Measurements from ENCODE around the gene MGRN1.

MGRN1 gene
- 19.1 to 86.7 (median 48.9) reads per million in 18 experiments for total RNA-seq

DNA sequence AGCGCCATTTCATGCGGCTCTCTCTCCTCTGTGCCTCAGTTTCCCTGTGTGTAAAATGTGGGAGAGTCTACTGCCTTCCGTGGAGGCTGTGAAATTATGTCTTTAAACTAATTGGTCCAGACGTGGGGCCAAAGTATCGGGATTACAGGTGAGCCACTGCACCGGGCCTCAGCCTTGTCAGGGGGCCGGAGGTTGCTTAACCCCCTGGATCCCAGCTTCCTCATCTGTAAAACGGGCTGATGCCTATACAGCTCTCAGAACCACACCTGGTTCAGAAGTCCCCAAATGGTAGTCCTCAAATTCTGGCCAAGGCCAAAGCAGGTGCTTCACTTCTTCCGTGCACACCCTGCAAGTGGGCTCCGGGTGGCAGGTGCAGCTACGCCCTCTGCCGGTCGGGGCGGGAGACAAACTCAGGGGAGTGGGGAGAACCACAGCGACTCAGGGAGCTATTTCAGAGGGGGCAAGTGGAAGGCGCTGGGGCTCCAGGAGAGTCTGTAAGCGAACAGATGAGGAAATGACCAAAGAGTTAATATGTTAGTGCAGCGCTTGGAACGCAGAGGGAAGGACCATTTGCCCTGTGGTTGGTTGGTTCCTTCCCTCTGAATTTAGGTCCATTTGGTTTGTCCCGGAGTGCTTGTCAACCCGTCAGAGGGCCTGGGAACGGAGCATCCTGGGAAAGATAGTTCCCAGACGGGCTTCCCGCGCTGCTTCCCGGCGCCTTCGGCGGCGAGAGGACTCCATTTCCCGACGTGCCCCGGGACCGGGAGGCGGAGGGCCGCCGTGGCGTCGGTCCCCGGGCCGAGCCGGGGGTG is at the start of gene MGRN1:
Gene MGRN1 (plus strand): TSS at position 812 of the 812 bp plus-strand sequence. CDS start 135 bp downstream, outside the sequence.
- peak; percentile 98 to 99 for DNase-seq

- DNase-seq = no peak
Measured at GRCh38 chr16:4574919-4575705, 49.5 kb upstream of the MGRN1 start.

- DNase-seq = no peak
Measured at GRCh38 chr16:4576008-4576407, 48.6 kb upstream of the MGRN1 start.

GRCh38 chr16:4578961-4579530 is 45.6 kb upstream of the MGRN1 start:
- no peak for DNase-seq

GRCh38 chr16:4580250-4580649 is 44.4 kb upstream of the MGRN1 start:
- DNase-seq = no peak

GRCh38 chr16:4583906-4584305 is 40.7 kb upstream of the MGRN1 start:
- peak; percentile 74 for DNase-seq

GRCh38 chr16:4586291-4586690 is 38.3 kb upstream of the MGRN1 start:
- no peak for DNase-seq

DNA sequence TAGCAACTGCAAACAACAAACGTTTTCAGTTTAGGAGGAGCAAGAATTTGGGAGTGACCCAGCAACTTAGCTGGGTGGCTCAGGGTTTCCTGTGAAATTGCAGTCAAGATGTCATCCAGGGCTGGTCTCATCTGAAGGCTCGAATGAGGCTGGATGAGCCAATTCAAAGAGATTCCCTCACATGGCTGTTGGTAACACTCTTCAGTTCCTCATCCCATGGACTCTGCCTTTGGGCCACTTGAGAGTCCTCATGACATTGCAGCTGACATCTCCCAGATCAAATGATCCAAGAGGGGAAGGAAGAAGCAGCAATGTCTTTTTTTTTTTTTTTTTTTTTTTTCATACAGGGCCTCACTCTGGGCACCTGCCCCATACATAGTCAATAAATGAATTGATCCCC is 36.2 kb upstream of the MGRN1 start:
- peak; percentile 55 to 75 for DNase-seq

DNA sequence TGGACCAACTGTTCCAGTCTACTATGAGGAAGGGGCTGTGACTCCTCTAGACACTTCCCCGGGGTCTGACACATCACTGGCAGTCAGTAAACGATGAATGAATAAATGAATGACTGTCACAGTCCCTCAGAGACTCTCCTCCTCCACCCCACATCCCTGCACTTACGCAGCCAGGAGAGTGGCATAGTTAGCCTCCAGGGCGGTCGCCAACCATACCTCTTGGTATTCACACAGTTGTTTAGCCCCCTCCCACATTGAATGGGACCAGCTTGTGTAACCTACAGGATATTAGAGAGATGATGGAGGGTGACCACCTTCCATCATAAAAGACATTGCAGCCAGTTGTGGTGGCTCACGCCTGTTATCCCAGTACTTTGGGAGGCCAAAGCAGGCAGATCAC is 35.7 kb upstream of the MGRN1 start:
- no peak for DNase-seq

GRCh38 chr16:4591191-4591590 is 33.4 kb upstream of the MGRN1 start:
- no peak for DNase-seq

DNA sequence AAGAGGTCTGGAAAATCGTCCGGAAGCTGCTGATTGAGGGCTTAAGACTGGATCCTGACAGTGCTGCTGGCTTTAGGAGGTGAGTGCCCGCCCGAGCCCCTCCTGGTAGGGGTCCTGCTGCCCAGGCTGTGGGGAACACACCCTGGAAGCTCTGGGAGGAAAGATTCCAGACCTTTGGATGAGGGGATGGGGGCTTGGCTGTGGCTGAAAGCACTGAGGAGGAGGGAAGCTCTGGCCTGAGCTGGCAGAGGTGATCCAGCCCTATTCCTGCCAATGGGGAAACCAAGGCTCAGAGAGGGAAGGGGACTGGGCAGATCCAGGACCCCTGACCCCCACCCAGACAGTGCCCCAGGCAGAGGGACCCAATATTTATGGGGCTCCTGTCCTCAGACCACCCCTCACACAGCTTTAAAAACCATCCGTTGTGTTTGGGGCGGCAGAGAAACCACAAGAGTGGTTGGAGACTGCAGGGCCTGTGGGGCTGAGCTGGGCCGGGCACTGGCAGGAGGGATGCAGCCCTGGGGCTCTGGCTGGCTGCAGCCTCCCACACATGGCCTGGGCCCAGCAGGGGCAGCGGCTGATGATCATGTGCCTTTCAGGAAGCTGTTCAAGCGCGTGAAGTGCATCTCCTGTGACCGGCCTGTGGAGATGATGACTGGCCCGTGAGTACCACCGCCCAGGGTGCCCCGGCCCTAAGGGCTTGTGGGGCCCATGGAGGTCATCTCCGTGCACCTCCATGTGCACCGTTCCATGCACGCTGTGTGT is 32.7 kb upstream of the MGRN1 start:
- peak; percentile 20 to 34 for DNase-seq

DNA sequence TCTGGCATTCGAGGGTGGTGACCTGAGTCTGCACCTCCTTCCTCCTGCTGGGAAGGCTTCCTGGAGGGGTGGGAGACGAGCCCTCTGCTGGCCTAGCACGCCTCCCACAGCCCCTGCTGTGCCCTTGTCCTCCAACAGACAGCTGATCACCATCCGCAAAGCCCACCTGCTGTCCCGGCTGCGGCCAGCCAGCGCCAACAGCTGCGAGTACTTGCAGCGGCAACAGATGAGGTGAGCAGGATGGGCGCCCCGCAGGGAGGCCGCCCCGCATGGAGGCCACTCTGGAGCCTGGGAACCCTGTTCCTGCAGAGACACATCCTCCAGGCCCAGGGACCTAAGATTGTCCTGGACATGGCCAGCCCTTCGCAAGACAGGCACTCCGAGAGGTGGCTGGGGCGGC is 31.5 kb upstream of the MGRN1 start:
- DNase-seq = no peak

DNA sequence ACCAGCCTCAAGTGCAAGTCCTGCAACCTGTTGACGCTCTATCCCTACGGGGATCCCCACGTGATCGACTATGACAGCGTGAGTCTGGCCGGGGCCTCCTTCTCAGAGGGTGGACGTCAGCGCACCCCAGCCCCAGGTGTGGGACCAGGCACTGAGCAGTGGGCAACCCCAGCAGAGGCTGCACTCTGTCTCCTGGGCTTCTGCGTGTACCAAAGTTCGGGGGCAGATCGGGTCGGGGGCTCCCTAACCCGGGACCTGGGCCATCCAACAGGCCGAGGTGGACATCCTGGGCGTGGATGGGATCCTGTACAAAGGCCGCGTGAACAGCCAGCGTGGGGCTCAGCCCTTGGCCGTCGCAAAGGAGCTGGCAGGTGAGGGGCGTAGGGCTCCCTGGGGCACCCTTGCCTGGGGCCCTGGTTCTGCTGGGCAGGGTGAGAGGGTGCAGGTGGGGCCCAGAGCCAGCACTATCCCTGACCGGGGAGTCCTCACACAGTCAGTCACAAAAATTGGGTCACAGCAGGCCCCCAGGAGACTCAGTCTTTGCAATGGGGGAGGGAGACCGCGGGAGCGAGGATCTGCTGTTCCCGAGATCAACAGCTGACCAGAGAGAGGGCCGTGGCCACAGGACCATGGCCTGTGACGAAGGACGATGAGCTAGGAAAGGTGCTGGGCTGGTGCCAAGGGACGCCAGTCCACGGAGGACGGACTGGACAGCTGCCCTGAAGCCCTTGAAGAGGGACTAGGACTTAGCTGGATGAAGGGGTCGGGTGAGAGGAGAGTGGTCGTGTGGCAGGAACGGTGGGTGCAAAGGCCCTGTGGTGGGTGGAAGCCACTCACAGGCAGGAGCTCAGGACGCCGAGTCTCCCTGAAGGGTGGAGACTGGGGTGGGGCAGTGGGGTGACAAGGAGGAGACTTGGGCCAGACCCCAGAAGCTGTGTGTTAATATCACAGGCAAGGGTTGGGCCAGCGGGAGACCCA is 29.9 kb upstream of the MGRN1 start:
- DNase-seq = no peak

- DNase-seq = no peak
Measured at GRCh38 chr16:4597174-4597573, 27.5 kb upstream of the MGRN1 start.

DNA sequence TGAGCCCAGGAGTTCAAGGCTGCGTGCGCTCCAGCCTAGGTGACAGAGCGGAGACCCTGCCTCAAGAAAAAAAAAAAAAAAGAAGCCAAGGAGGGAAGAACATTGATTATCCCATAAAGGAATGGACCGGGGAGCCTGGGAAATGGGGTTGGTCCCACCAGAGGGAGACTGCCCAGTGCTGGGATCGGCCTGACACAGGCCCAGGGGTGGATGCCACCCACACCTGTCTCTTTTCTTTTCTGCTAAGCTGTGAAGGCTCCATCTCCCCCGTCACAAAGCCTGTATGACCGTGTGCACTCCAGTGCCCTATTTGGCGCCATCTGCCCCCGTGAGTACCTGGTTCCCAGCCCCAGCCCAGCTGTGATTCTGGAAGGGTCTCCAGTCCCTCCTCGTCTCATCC is 25.6 kb upstream of the MGRN1 start:
- no peak for DNase-seq

DNA sequence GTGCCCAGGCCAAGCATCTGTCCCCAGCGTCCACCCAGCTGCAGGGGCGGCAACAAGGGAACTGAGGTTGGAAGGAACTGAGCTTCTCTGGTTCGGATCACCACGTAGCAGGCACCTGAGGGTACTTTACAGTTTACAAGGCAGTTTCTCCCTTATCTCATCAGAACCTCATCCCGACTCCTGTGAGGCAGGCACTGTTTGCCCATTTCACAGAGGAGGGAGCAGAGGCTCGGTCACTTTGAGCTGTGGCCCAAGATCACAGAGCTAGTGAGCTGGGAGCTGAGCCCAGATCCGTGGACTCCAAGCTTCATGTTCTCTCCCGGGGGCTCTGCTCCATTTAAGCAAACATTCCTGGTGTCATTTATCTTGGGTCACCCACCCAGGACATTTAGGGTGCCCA is 25.1 kb upstream of the MGRN1 start:
- no peak for DNase-seq

DNA sequence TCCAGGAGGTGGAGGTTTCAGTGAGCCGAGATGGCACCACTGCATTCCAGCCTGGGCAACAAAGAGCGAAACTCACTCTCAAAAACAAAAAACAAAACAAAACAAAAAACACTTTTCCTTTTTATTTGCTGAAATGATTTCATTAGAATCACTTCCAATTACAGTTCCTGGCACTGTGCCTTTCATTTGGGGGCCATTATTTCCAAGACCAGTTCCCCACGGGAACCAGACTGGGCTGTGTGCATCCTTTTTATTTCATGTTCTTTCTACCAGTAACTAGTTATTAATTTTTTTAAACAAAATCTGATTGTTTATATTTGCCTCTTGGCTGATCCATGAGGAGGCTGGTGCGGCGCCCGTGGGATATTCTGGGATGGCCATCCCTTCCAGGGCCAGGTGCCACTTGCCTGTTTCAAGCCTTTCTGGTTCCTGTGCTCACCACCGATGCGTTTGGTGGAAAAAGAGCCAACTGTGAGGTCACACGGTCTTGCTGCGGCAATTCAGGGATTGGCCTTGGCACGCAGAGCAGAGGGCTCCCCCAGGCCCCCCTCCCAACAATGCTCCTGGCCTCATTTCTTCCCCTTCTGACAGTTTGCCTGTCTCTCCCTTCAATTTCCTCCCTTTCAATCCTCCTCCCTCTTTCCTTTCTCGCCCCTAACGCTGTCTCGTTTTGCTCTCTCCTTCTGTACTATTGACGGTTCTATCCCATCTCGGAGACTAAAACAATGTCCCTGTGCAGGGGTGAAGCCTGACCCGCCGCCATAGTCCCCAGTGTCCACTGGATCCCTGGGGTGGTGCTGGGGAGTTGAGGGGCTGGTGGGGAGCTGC is 23.4 kb upstream of the MGRN1 start:
- no peak for DNase-seq

DNA sequence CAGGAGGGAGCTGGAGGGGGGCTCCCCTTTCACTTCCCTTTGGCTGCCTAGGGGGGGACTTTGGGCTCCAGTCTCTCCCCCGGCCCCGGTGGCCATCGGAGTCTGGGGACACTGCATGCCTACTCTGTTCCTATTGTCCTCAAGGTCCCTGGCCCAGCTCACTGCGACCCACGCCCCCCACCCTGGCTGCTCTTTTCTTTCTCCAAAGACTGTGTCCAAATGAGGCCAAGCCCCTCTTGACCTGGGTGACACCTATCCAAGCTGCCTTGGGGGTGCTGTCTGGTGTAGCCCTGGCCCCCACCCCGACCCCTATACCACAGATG is 22.8 kb upstream of the MGRN1 start:
- DNase-seq = no peak

- no peak for DNase-seq
Measured at GRCh38 chr16:4602331-4602730, 22.3 kb upstream of the MGRN1 start.

- no peak for DNase-seq
Measured at GRCh38 chr16:4603624-4604170, 20.9 kb upstream of the MGRN1 start.
